GM21381 (cell line): ENCODE results near the gene CSN3.

Source experiments
- ATAC-seq: cut with Tn5 transposase; IDR thresholded peaks from one replicate; pipeline ENCODE4 v1.9.1; 2021; ENCODE audit warnings: mild to moderate bottlenecking, moderate library complexity; ENCODE audit not compliant: unreplicated experiment

The CSN3 gene

DNA sequence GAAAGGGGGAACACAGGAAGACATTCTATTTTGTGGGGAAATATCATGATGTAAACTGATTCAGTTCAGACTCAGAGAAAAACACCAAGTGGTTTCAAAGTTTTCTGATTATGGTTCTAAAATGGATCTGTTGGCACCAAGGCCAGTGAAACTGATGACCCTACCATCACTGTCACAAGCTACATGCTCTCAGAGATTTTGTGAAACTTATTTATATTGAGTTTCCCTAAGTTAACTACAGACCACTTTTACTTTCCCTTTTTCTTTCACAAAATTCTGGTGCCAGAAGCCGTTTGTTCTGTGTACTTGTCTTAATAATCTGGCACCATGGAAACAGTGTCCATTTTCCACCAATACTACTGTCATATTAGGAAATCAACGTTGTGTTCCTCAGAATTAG lies 48.9 kb downstream of the CSN3 start:
- no peak for ATAC-seq

DNA sequence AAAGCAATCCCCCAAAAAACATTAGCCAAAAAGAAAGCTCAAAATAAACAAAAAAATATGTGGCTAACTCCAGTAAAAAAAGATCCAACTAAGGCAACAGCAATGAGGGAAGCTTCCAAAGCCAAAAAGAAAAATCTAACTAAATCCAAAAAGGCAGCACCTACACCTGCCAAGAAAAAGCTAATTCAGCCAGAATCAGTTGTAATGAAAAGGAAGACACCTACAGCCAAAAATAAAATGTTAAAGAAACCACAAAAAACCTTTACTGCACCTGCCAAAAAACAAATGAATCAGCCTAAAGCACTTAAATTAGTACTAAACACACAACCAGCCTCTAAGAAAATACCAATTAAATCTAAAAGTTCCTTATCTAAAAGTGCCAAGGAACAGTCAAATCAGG lies 55.2 kb downstream of the CSN3 start:
- no peak for ATAC-seq

DNA sequence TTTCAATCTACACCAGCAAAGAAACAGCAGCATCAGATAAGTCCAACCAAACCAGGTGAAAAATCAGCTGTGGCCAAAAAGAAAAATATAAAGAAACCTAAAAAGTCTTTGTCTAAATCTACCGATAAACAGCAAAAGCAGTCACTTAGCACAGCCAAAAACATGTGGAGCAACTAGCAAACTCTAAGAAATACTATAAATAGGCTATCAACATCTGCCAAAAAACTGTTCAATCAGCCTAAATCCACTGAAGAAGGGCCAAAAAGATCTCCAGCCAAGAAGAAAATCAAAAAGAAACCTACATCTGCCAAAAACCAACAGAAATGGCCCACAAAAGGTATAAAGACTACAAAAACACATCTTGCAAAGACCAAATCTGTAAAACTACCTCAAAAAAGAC lies 55.7 kb downstream of the CSN3 start:
- no peak for ATAC-seq

DNA sequence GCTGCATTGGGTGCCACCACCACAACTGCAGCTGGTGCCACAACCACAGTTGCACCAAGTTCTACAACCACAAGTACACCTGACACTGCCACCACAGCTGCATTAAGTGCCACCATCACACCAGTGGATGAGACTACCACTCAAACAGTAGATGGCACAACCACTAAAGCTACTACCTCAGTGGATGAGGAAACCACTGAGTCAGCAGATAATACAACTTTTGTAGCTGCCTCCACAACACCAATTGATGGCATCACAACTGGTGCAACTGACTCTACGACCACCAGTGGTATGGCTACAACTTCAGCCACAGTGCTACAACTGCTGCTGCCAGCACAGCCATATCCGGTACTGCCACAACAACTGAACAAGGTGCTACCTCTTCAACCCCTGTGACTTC lies 57.2 kb downstream of the CSN3 start:
- no peak for ATAC-seq

DNA sequence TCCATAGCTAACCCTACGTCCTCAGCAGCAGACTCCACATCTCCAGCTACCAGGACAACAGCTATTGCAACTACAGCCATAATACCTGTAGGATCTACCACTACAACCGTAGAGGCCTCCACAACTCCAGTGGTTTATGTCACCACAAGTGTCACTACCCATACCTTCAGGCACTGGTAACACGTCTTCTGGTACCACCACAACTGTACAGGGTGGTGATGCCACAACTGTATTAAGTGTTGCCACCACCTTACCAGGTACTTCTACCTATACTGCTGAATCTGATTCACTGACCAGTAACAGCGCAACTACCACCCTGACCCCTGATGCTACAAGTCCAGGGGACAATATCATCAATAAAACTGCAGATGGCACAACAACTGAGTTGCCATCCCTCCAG lies 57.8 kb downstream of the CSN3 start:
- no peak for ATAC-seq
